Measurements from ENCODE around the gene SVIL.

DNA sequence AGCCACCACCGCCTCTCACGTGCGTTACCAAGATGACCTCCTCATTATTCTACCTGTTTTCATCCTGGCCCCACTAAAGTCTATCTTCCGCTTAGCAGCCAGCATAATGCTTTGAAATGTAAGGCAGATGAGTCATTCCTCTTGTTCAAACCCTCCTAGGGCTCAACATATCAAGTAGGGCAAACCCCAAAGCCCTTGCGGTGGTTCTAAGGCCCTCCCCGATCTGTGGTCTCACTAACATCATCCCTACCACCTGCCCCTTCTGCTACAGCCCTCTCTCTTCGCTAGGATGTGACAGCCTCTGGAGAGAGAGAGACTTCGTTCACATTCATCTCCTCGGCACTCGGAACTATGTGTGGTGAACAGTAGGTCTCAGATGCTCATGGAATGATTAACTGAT, 94.8 kb downstream of the SVIL start:
- TF ChIP-seq CTCF (IDR thresholded peaks at IDR 0.05) (no peak), POLR2AphosphoS5 (IDR thresholded peaks at IDR 0.05) (no peak)

All from esophagus muscularis mucosa (tissue), 3 donors.